H1 (cell line): Measurements from ENCODE around the gene TNFRSF14. TPM values are rescaled to one million over a fixed set of nuclear protein-coding genes. Genes with fewer than 3 reads are reported as not detected.

Source experiments
- CTCF ChIA-PET: fragments of 300-600 bp; sonication (Branson Sonifier 250); formaldehyde crosslinking; loops from one replicate; lab custom pipeline; 2021; ENCODE audit not compliant: partially characterized antibody; lab: Charles Lee
- POLR2A ChIA-PET: fragments of 300-600 bp; sonication (Branson Sonifier 250); formaldehyde crosslinking; loops from one replicate; lab custom pipeline; 2021; ENCODE audit warnings: inconsistent platforms; ENCODE audit not compliant: partially characterized antibody; lab: Charles Lee
- DNase-seq, 2 experiments: peaks; one replicate each; pipeline versions ENCODE4 v3.0.0 to v3.0.0-alpha.2; 2010 to 2022; ENCODE audit warnings: low spot score in 2 of 2, low read depth in 1 of 2, mixed read lengths in 1 of 2
- FAIRE-seq: peaks from 2 replicates; lab custom pipeline; 2011; peaks lifted over from hg19 to GRCh38; lab: Jason Lieb, UNC
- H2AFZ ChIP-seq: 2 replicates; pipeline ENCODE4 v1.8.1; 2012; ENCODE audit warnings: low read length, inconsistent platforms
- H2AK5ac ChIP-seq: 2 replicates; pipeline ENCODE4 v1.6.1; 2013; ENCODE audit warnings: low read depth, low read length
- H2BK120ac ChIP-seq: replicated peaks from 2 replicates; pipeline ENCODE3; 2013; ENCODE audit warnings: low read depth, low read length, inconsistent platforms
- H2BK12ac ChIP-seq: 2 replicates; pipeline ENCODE4 v1.6.1; 2013; ENCODE audit warnings: low read depth, low read length
- H2BK15ac ChIP-seq: 2 replicates; pipeline ENCODE4 v1.6.1; 2013; ENCODE audit warnings: low read length
- H2BK20ac ChIP-seq: 2 replicates; pipeline ENCODE4 v1.6.1; 2013; ENCODE audit warnings: low read length
- H2BK5ac ChIP-seq: 2 replicates; pipeline ENCODE4 v1.6.1; 2013; ENCODE audit warnings: low read depth, low read length
- H3K14ac ChIP-seq: 2 replicates; pipeline ENCODE4 v1.6.1; 2013; ENCODE audit warnings: inconsistent platforms; ENCODE audit not compliant: insufficient read length
- H3K18ac ChIP-seq: 2 replicates; pipeline ENCODE4 v1.6.1; 2013; ENCODE audit warnings: low read length; ENCODE audit errors: extremely low read depth
- H3K23ac ChIP-seq: 2 replicates; pipeline ENCODE4 v1.6.1; 2013; ENCODE audit warnings: inconsistent platforms; ENCODE audit not compliant: insufficient read length
- H3K23me2 ChIP-seq: 2 replicates; pipeline ENCODE4 v1.6.1; 2013; ENCODE audit warnings: low read depth, low read length
- H3K27ac ChIP-seq: 2 replicates; pipeline ENCODE4 v1.6.1; 2011; ENCODE audit warnings: low read depth, low read length, inconsistent platforms
- H3K27me3 ChIP-seq, 4 experiments: replicated peaks in 1 of 4; 1 replicate in 1 of 4; 2 replicates in 3 of 4; pipeline versions ENCODE4 v1.6.1 to v1.8.1; 2011 to 2013; ENCODE audit warnings: low read length in 3 of 4, mild to moderate bottlenecking in 3 of 4, inconsistent platforms in 2 of 4, mixed read lengths in 2 of 4, moderate library complexity in 1 of 4; ENCODE audit not compliant: control insufficient read depth in 3 of 4, insufficient read depth in 3 of 4; ENCODE audit errors: extremely low read depth in 1 of 4
- H3K36me3 ChIP-seq, 4 experiments: 2 replicates each; pipeline versions ENCODE4 v1.6.1 to v1.8.1; 2011 to 2013; ENCODE audit warnings: mild to moderate bottlenecking in 4 of 4, low read length in 3 of 4, moderate library complexity in 2 of 4, control low read depth in 1 of 4, inconsistent platforms in 1 of 4; ENCODE audit not compliant: insufficient read depth in 4 of 4, control insufficient read depth in 2 of 4
- H3K4ac ChIP-seq: replicated peaks from 2 replicates; pipeline ENCODE3; 2013; ENCODE audit warnings: low read length, low read depth, mixed read lengths, inconsistent platforms; ENCODE audit not compliant: insufficient read length
- H3K4me1 ChIP-seq, 4 experiments: replicated peaks in 1 of 4; 1 replicate in 1 of 4; 2 replicates in 3 of 4; pipeline versions ENCODE4 v1.6.1 to v1.8.1; 2011 to 2013; ENCODE audit warnings: low read length in 3 of 4, inconsistent platforms in 2 of 4, mixed read lengths in 1 of 4; ENCODE audit not compliant: insufficient read depth in 4 of 4, control insufficient read depth in 3 of 4
- H3K4me2 ChIP-seq, 2 experiments: 2 replicates each; pipeline versions ENCODE4 v1.6.1 to v1.8.1; 2011 to 2013; ENCODE audit warnings: low read depth in 2 of 2, low read length in 2 of 2, control low read depth in 1 of 2, inconsistent platforms in 1 of 2, mild to moderate bottlenecking in 1 of 2; ENCODE audit not compliant: insufficient read depth in 1 of 2
- H3K4me3 ChIP-seq, 4 experiments: fragments of 200-600, 300-600 bp in 1 of 4; sonication (generic), shearing (Covaris generic), sonication (Bioruptor Twin) in 1 of 4; 2 replicates each; pipeline versions ENCODE4 v1.5.1 to v1.8.1; 2011 to 2016; ENCODE audit warnings: low read length in 4 of 4, low read depth in 3 of 4, control low read depth in 2 of 4, inconsistent platforms in 2 of 4, mild to moderate bottlenecking in 2 of 4, mixed read lengths in 1 of 4, moderate library complexity in 1 of 4; ENCODE audit not compliant: insufficient read depth in 2 of 4; ENCODE audit errors: extremely low read depth in 1 of 4
- H3K56ac ChIP-seq: replicated peaks from 2 replicates; pipeline ENCODE3; 2013; ENCODE audit warnings: low read depth, mild to moderate bottlenecking, mixed read lengths, low read length, inconsistent platforms; ENCODE audit not compliant: insufficient read length
- H3K79me1 ChIP-seq: 2 replicates; pipeline ENCODE4 v1.6.1; 2013; ENCODE audit warnings: low read depth, low read length, control low read depth
- H3K79me2 ChIP-seq, 2 experiments: 2 replicates each; pipeline versions ENCODE4 v1.6.1 to v1.8.1; 2012 to 2013; ENCODE audit warnings: low read length in 2 of 2, mild to moderate bottlenecking in 2 of 2, inconsistent platforms in 1 of 2; ENCODE audit not compliant: insufficient read depth in 2 of 2, control insufficient read depth in 1 of 2
- H3K9ac ChIP-seq, 4 experiments: replicated peaks in 1 of 4; 1 replicate in 1 of 4; 2 replicates in 3 of 4; pipeline versions ENCODE4 v1.6.1 to v1.8.1; 2011 to 2013; ENCODE audit warnings: low read depth in 3 of 4, low read length in 3 of 4, control low read depth in 2 of 4, mild to moderate bottlenecking in 2 of 4, moderate library complexity in 2 of 4, inconsistent platforms in 1 of 4; ENCODE audit errors: extremely low read depth in 1 of 4
- H3K9me3 ChIP-seq, 2 experiments: 2 replicates each; pipeline versions ENCODE4 v1.6.1 to v1.8.1; 2012 to 2013; ENCODE audit warnings: mild to moderate bottlenecking in 2 of 2, moderate library complexity in 2 of 2, control low read depth in 1 of 2, inconsistent platforms in 1 of 2, low read depth in 1 of 2, low read length in 1 of 2, mixed read lengths in 1 of 2; ENCODE audit not compliant: insufficient read depth in 2 of 2
- H4K20me1 ChIP-seq, 2 experiments: replicated peaks in 1 of 2; 2 replicates each; pipeline versions ENCODE3 to v1.8.1; 2011 to 2013; ENCODE audit warnings: inconsistent platforms in 2 of 2, low read length in 2 of 2, mild to moderate bottlenecking in 1 of 2; ENCODE audit not compliant: insufficient read depth in 2 of 2, control insufficient read depth in 1 of 2
- H4K5ac ChIP-seq: 2 replicates; pipeline ENCODE4 v1.6.1; 2013; ENCODE audit warnings: low read length, low read depth, mixed read lengths, inconsistent platforms; ENCODE audit not compliant: insufficient read length
- H4K8ac ChIP-seq: 2 replicates; pipeline ENCODE4 v1.8.0; 2013; ENCODE audit warnings: mild to moderate bottlenecking, moderate library complexity, low read length, inconsistent platforms; ENCODE audit not compliant: insufficient read depth; ENCODE audit errors: extremely low read depth
- H4K91ac ChIP-seq: replicated peaks from 2 replicates; pipeline ENCODE3; 2013; ENCODE audit warnings: low read length, mixed read lengths, inconsistent platforms; ENCODE audit not compliant: insufficient read length
- BRCA1 ChIP-seq: IDR thresholded peaks from 2 replicates; pipeline ENCODE4 v1.6.1; 2012; ENCODE audit warnings: low read depth, low read length, improper control_type of control experiment
- PHF8 ChIP-seq: fragments of 200-600 bp; sonication (generic); conservative IDR thresholded peaks from 2 replicates; pipeline ENCODE4 v1.7.1; 2012; ENCODE audit warnings: low read depth, mild to moderate bottlenecking, inconsistent platforms, low read length, moderate library complexity
- SIN3A ChIP-seq, 2 experiments: IDR thresholded peaks in 1 of 2; conservative IDR thresholded peaks in 1 of 2; 2 replicates each; pipeline ENCODE4 v1.6.1; 2011 to 2012; ENCODE audit warnings: low read length in 2 of 2, improper control_type of control experiment in 1 of 2, low read depth in 1 of 2, mild to moderate bottlenecking in 1 of 2
- SP1 ChIP-seq: IDR thresholded peaks from 2 replicates; pipeline ENCODE4 v1.6.1; 2011; ENCODE audit warnings: low read depth, low read length
- WGBS, 2 experiments: shearing (Covaris generic) in 1 of 2; methylation state at CpG; one replicate each; pipeline versions ENCODE4 v1.1.6 to v1.1.7; 2013 to 2015; ENCODE audit warnings: low lambda C conversion rate in 2 of 2, mixed read lengths in 2 of 2, inconsistent platforms in 1 of 2, low coverage in 1 of 2, missing lambda C conversion rate in 1 of 2; ENCODE audit not compliant: insufficient replicate concordance in 2 of 2, insufficient coverage in 1 of 2, insufficient read length in 1 of 2; ENCODE audit errors: extremely low coverage in 1 of 2, missing lambda C conversion rate in 1 of 2; 5-methylcytosine and 5-hydroxymethylcytosine counted together
- polyA plus RNA-seq, 7 experiments: library from polyadenylated mRNA; depleted of rRNA in 3 of 7; stranded (reverse) in 5 of 7; unstranded in 2 of 7; fragments of >200 nt in 5 of 7; fragments of 200-250 nt in 2 of 7; gene quantifications; 1 replicate in 5 of 7; 2 replicates in 1 of 7; 4 replicates in 1 of 7; pipeline versions ENCODE4 v1.2.1 to v1.2.3, GENCODE V29; 2011 to 2013; ENCODE audit warnings: missing spikeins in 2 of 7, mixed read lengths in 2 of 7
- total RNA-seq: library from RNA; stranded (reverse); fragmentation: NEBNext Ultra II Directional; extraction: Animal tissue kit (Norgen Biotek cat#: 25700); gene quantifications from 2 replicates; pipeline ENCODE4 v1.2.1, GENCODE V29; 2021
- TF ChIP-seq, protein P1 (sequence below): IDR thresholded peaks from 2 replicates; pipeline ENCODE4 v1.6.1; 2012; ENCODE audit warnings: low read length, inconsistent platforms

TNFRSF14 gene
- total and polyA plus RNA-seq, 2 of the 8 experiments (the other 6 are each of a cell fraction or from before 2014, with no cell fraction given), result 0.36 to 0.50 TPM

DNA sequence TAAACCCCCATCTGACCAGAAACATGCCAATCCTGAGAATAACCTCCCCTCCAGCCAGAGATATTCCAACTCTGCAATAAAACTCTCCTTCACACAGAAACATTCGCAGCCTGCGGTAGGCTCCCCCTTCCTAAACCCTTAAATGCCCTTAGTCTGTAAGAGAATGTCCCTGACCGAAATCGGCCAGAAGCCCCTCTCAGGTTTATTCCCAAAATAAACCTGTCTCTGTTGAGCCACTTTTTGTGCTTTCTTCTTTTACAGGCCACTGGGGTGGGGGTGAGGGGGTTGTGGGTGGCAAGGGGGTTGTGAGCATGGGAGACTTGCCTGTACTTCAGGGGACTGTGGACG is 35.0 kb downstream of the TNFRSF14 start:
- H3K4me3 ChIP-seq, result no peak overlapping the region
- FAIRE-seq, result no peak
- no peak overlapping the region for H4K8ac ChIP-seq
- peaks cover 2 to 3% of the 10 kb centered on the region in 2 experiments for H4K20me1 ChIP-seq
- H2BK12ac ChIP-seq, result no peak overlapping the region
- 90% methylated on average over 5 of the region's 5 CpGs; no CpG with 5 or more reads in 1 of the 2 experiments for WGBS, 2 experiments
- no peak overlapping the region for H2AK5ac ChIP-seq
- no peak overlapping the region for H3K56ac ChIP-seq
- H3K14ac ChIP-seq, result no peak overlapping the region
- no peak overlapping the region for H3K27ac ChIP-seq
- TF ChIP-seq SIN3A (conservative IDR thresholded peaks at IDR 0.05 in 1 of 2, IDR thresholded peaks at IDR 0.05 in 1 of 2; ENCODE audit: low read depth in 1 of 2, low read length in 2 of 2), result no peak
- TF ChIP-seq BRCA1, result no peak
- no peak for TF ChIP-seq PHF8
- TF ChIP-seq, protein P1, sequence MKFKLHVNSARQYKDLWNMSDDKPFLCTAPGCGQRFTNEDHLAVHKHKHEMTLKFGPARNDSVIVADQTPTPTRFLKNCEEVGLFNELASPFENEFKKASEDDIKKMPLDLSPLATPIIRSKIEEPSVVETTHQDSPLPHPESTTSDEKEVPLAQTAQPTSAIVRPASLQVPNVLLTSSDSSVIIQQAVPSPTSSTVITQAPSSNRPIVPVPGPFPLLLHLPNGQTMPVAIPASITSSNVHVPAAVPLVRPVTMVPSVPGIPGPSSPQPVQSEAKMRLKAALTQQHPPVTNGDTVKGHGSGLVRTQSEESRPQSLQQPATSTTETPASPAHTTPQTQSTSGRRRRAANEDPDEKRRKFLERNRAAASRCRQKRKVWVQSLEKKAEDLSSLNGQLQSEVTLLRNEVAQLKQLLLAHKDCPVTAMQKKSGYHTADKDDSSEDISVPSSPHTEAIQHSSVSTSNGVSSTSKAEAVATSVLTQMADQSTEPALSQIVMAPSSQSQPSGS, result no peak
- TF ChIP-seq SP1, result no peak
- TF ChIP-seq, all 59 proteins: peak for 0
- Histone ChIP-seq H2BK20ac (no peak overlapping the region), H3K79me1 (no peaks in the 10 kb centered on the region; the same call in 1 of the 2 replicates), H3K36me3 (peaks cover 0 to 8% (median 0%) of the 10 kb centered on the region in 4 experiments; a peak in 1 of 8 replicates), H2BK120ac (no peak overlapping the region), H3K23ac (no peak overlapping the region), H3K18ac (no peak overlapping the region), H2AFZ (no peak overlapping the region), H2BK5ac (no peak overlapping the region), H3K9me3 (peaks cover 0 to 12% of the 10 kb centered on the region in 2 experiments; a peak in 2 of 4 replicates), H4K5ac (no peak overlapping the region), H3K4me2 (no peak overlapping the region), H3K4ac (no peak overlapping the region), H3K23me2 (peaks cover 9% of the 10 kb centered on the region), H3K27me3 (no peaks in the 10 kb centered on the region), H2BK15ac (no peak overlapping the region), H3K9ac (no peak overlapping the region), H3K79me2 (no peaks in the 10 kb centered on the region), H4K91ac (no peak overlapping the region), H3K4me1 (peaks cover 0 to 9% (median 2%) of the 10 kb centered on the region in 4 experiments; a peak in 1 of 7 replicates)
- no peak for DNase-seq
- POLR2A ChIA-PET, result no interaction called here
- CTCF ChIA-PET, result no interaction called here
